H1 (cell line): ENCODE measurements around the gene NCR2. TPM values are rescaled to one million over a fixed set of nuclear protein-coding genes. Genes with fewer than 3 reads are reported as not detected.
A peak's percentile ranks its signal among the peaks of the same experiment; 100 is the strongest.

Experiments used
- CTCF ChIA-PET: fragments of 300-600 bp; sonication (Branson Sonifier 250); formaldehyde crosslinking; loops from one replicate; lab custom pipeline; 2021; ENCODE audit not compliant: partially characterized antibody; lab: Charles Lee
- POLR2A ChIA-PET: fragments of 300-600 bp; sonication (Branson Sonifier 250); formaldehyde crosslinking; loops from one replicate; lab custom pipeline; 2021; ENCODE audit warnings: inconsistent platforms; ENCODE audit not compliant: partially characterized antibody; lab: Charles Lee
- DNase-seq, 2 experiments: peaks; one replicate each; pipeline versions ENCODE4 v3.0.0 to v3.0.0-alpha.2; 2010 to 2022; ENCODE audit warnings: low spot score in 2 of 2, low read depth in 1 of 2, mixed read lengths in 1 of 2
- FAIRE-seq: peaks from 2 replicates; lab custom pipeline; 2011; peaks lifted over from hg19 to GRCh38; lab: Jason Lieb, UNC
- H2AFZ ChIP-seq: 2 replicates; pipeline ENCODE4 v1.8.1; 2012; ENCODE audit warnings: low read length, inconsistent platforms
- H2AK5ac ChIP-seq: 2 replicates; pipeline ENCODE4 v1.6.1; 2013; ENCODE audit warnings: low read depth, low read length
- H2BK120ac ChIP-seq: replicated peaks from 2 replicates; pipeline ENCODE3; 2013; ENCODE audit warnings: low read depth, low read length, inconsistent platforms
- H2BK12ac ChIP-seq: 2 replicates; pipeline ENCODE4 v1.6.1; 2013; ENCODE audit warnings: low read depth, low read length
- H2BK15ac ChIP-seq: 2 replicates; pipeline ENCODE4 v1.6.1; 2013; ENCODE audit warnings: low read length
- H2BK20ac ChIP-seq: 2 replicates; pipeline ENCODE4 v1.6.1; 2013; ENCODE audit warnings: low read length
- H2BK5ac ChIP-seq: 2 replicates; pipeline ENCODE4 v1.6.1; 2013; ENCODE audit warnings: low read depth, low read length
- H3K14ac ChIP-seq: 2 replicates; pipeline ENCODE4 v1.6.1; 2013; ENCODE audit warnings: inconsistent platforms; ENCODE audit not compliant: insufficient read length
- H3K18ac ChIP-seq: 2 replicates; pipeline ENCODE4 v1.6.1; 2013; ENCODE audit warnings: low read length; ENCODE audit errors: extremely low read depth
- H3K23ac ChIP-seq: 2 replicates; pipeline ENCODE4 v1.6.1; 2013; ENCODE audit warnings: inconsistent platforms; ENCODE audit not compliant: insufficient read length
- H3K23me2 ChIP-seq: 2 replicates; pipeline ENCODE4 v1.6.1; 2013; ENCODE audit warnings: low read depth, low read length
- H3K27ac ChIP-seq: 2 replicates; pipeline ENCODE4 v1.6.1; 2011; ENCODE audit warnings: low read depth, low read length, inconsistent platforms
- H3K27me3 ChIP-seq, 4 experiments: replicated peaks in 1 of 4; 1 replicate in 1 of 4; 2 replicates in 3 of 4; pipeline versions ENCODE4 v1.6.1 to v1.8.1; 2011 to 2013; ENCODE audit warnings: low read length in 3 of 4, mild to moderate bottlenecking in 3 of 4, inconsistent platforms in 2 of 4, mixed read lengths in 2 of 4, moderate library complexity in 1 of 4; ENCODE audit not compliant: control insufficient read depth in 3 of 4, insufficient read depth in 3 of 4; ENCODE audit errors: extremely low read depth in 1 of 4
- H3K36me3 ChIP-seq, 4 experiments: 2 replicates each; pipeline versions ENCODE4 v1.6.1 to v1.8.1; 2011 to 2013; ENCODE audit warnings: mild to moderate bottlenecking in 4 of 4, low read length in 3 of 4, moderate library complexity in 2 of 4, control low read depth in 1 of 4, inconsistent platforms in 1 of 4; ENCODE audit not compliant: insufficient read depth in 4 of 4, control insufficient read depth in 2 of 4
- H3K4ac ChIP-seq: replicated peaks from 2 replicates; pipeline ENCODE3; 2013; ENCODE audit warnings: low read length, low read depth, mixed read lengths, inconsistent platforms; ENCODE audit not compliant: insufficient read length
- H3K4me1 ChIP-seq, 4 experiments: replicated peaks in 1 of 4; 1 replicate in 1 of 4; 2 replicates in 3 of 4; pipeline versions ENCODE4 v1.6.1 to v1.8.1; 2011 to 2013; ENCODE audit warnings: low read length in 3 of 4, inconsistent platforms in 2 of 4, mixed read lengths in 1 of 4; ENCODE audit not compliant: insufficient read depth in 4 of 4, control insufficient read depth in 3 of 4
- H3K4me2 ChIP-seq, 2 experiments: 2 replicates each; pipeline versions ENCODE4 v1.6.1 to v1.8.1; 2011 to 2013; ENCODE audit warnings: low read depth in 2 of 2, low read length in 2 of 2, control low read depth in 1 of 2, inconsistent platforms in 1 of 2, mild to moderate bottlenecking in 1 of 2; ENCODE audit not compliant: insufficient read depth in 1 of 2
- H3K4me3 ChIP-seq, 4 experiments: fragments of 200-600, 300-600 bp in 1 of 4; sonication (generic), shearing (Covaris generic), sonication (Bioruptor Twin) in 1 of 4; 2 replicates each; pipeline versions ENCODE4 v1.5.1 to v1.8.1; 2011 to 2016; ENCODE audit warnings: low read length in 4 of 4, low read depth in 3 of 4, control low read depth in 2 of 4, inconsistent platforms in 2 of 4, mild to moderate bottlenecking in 2 of 4, mixed read lengths in 1 of 4, moderate library complexity in 1 of 4; ENCODE audit not compliant: insufficient read depth in 2 of 4; ENCODE audit errors: extremely low read depth in 1 of 4
- H3K56ac ChIP-seq: replicated peaks from 2 replicates; pipeline ENCODE3; 2013; ENCODE audit warnings: low read depth, mild to moderate bottlenecking, mixed read lengths, low read length, inconsistent platforms; ENCODE audit not compliant: insufficient read length
- H3K79me1 ChIP-seq: 2 replicates; pipeline ENCODE4 v1.6.1; 2013; ENCODE audit warnings: low read depth, low read length, control low read depth
- H3K79me2 ChIP-seq, 2 experiments: 2 replicates each; pipeline versions ENCODE4 v1.6.1 to v1.8.1; 2012 to 2013; ENCODE audit warnings: low read length in 2 of 2, mild to moderate bottlenecking in 2 of 2, inconsistent platforms in 1 of 2; ENCODE audit not compliant: insufficient read depth in 2 of 2, control insufficient read depth in 1 of 2
- H3K9ac ChIP-seq, 4 experiments: replicated peaks in 1 of 4; 1 replicate in 1 of 4; 2 replicates in 3 of 4; pipeline versions ENCODE4 v1.6.1 to v1.8.1; 2011 to 2013; ENCODE audit warnings: low read depth in 3 of 4, low read length in 3 of 4, control low read depth in 2 of 4, mild to moderate bottlenecking in 2 of 4, moderate library complexity in 2 of 4, inconsistent platforms in 1 of 4; ENCODE audit errors: extremely low read depth in 1 of 4
- H3K9me3 ChIP-seq, 2 experiments: 2 replicates each; pipeline versions ENCODE4 v1.6.1 to v1.8.1; 2012 to 2013; ENCODE audit warnings: mild to moderate bottlenecking in 2 of 2, moderate library complexity in 2 of 2, control low read depth in 1 of 2, inconsistent platforms in 1 of 2, low read depth in 1 of 2, low read length in 1 of 2, mixed read lengths in 1 of 2; ENCODE audit not compliant: insufficient read depth in 2 of 2
- H4K20me1 ChIP-seq, 2 experiments: replicated peaks in 1 of 2; 2 replicates each; pipeline versions ENCODE3 to v1.8.1; 2011 to 2013; ENCODE audit warnings: inconsistent platforms in 2 of 2, low read length in 2 of 2, mild to moderate bottlenecking in 1 of 2; ENCODE audit not compliant: insufficient read depth in 2 of 2, control insufficient read depth in 1 of 2
- H4K5ac ChIP-seq: 2 replicates; pipeline ENCODE4 v1.6.1; 2013; ENCODE audit warnings: low read length, low read depth, mixed read lengths, inconsistent platforms; ENCODE audit not compliant: insufficient read length
- H4K8ac ChIP-seq: 2 replicates; pipeline ENCODE4 v1.8.0; 2013; ENCODE audit warnings: mild to moderate bottlenecking, moderate library complexity, low read length, inconsistent platforms; ENCODE audit not compliant: insufficient read depth; ENCODE audit errors: extremely low read depth
- H4K91ac ChIP-seq: replicated peaks from 2 replicates; pipeline ENCODE3; 2013; ENCODE audit warnings: low read length, mixed read lengths, inconsistent platforms; ENCODE audit not compliant: insufficient read length
- BACH1 ChIP-seq: IDR thresholded peaks from 2 replicates; pipeline ENCODE4 v1.6.1; 2012; ENCODE audit warnings: low read length, improper control_type of control experiment
- BRCA1 ChIP-seq: IDR thresholded peaks from 2 replicates; pipeline ENCODE4 v1.6.1; 2012; ENCODE audit warnings: low read depth, low read length, improper control_type of control experiment
- CHD2 ChIP-seq: IDR thresholded peaks from 2 replicates; pipeline ENCODE4 v1.6.1; 2012; ENCODE audit warnings: low read length, improper control_type of control experiment
- HDAC2 ChIP-seq, 2 experiments: fragments of 300-600 bp in 1 of 2; sonication (generic) in 1 of 2; IDR thresholded peaks; 2 replicates each; pipeline ENCODE4 v1.6.1; 2011 to 2012; ENCODE audit warnings: low read depth in 2 of 2, low read length in 2 of 2, mild to moderate bottlenecking in 2 of 2, moderate library complexity in 2 of 2, borderline replicate concordance in 1 of 2, inconsistent platforms in 1 of 2
- JUN ChIP-seq: IDR thresholded peaks from 2 replicates; pipeline ENCODE4 v1.6.1; 2011; ENCODE audit warnings: low read depth, mild to moderate bottlenecking, improper control_type of control experiment, low read length
- JUND ChIP-seq: IDR thresholded peaks from 2 replicates; pipeline ENCODE4 v1.6.1; 2011; ENCODE audit warnings: mild to moderate bottlenecking, improper control_type of control experiment, low read length
- POLR2AphosphoS5 ChIP-seq: IDR thresholded peaks from 2 replicates; pipeline ENCODE4 v1.6.1; 2011; ENCODE audit warnings: low read depth, low read length
- RXRA ChIP-seq: IDR thresholded peaks from 2 replicates; pipeline ENCODE4 v1.6.1; 2011; ENCODE audit warnings: low read depth, mild to moderate bottlenecking, low read length, moderate library complexity; ENCODE audit not compliant: insufficient read depth
- TEAD4 ChIP-seq: IDR thresholded peaks from 2 replicates; pipeline ENCODE4 v1.6.1; 2012; ENCODE audit warnings: low read depth, low read length, inconsistent platforms, mixed read lengths
- USF2 ChIP-seq: IDR thresholded peaks from 2 replicates; pipeline ENCODE4 v1.6.1; 2011; ENCODE audit warnings: low read length, improper control_type of control experiment
- YY1 ChIP-seq: IDR thresholded peaks from 2 replicates; pipeline ENCODE4 v1.6.1; 2011; ENCODE audit warnings: low read depth, mild to moderate bottlenecking, low read length
- WGBS, 2 experiments: shearing (Covaris generic) in 1 of 2; methylation state at CpG; one replicate each; pipeline versions ENCODE4 v1.1.6 to v1.1.7; 2013 to 2015; ENCODE audit warnings: low lambda C conversion rate in 2 of 2, mixed read lengths in 2 of 2, inconsistent platforms in 1 of 2, low coverage in 1 of 2, missing lambda C conversion rate in 1 of 2; ENCODE audit not compliant: insufficient replicate concordance in 2 of 2, insufficient coverage in 1 of 2, insufficient read length in 1 of 2; ENCODE audit errors: extremely low coverage in 1 of 2, missing lambda C conversion rate in 1 of 2; 5-methylcytosine and 5-hydroxymethylcytosine counted together
- polyA plus RNA-seq, 7 experiments: library from polyadenylated mRNA; depleted of rRNA in 3 of 7; stranded (reverse) in 5 of 7; unstranded in 2 of 7; fragments of >200 nt in 5 of 7; fragments of 200-250 nt in 2 of 7; gene quantifications; 1 replicate in 5 of 7; 2 replicates in 1 of 7; 4 replicates in 1 of 7; pipeline versions ENCODE4 v1.2.1 to v1.2.3, GENCODE V29; 2011 to 2013; ENCODE audit warnings: missing spikeins in 2 of 7, mixed read lengths in 2 of 7
- total RNA-seq: library from RNA; stranded (reverse); fragmentation: NEBNext Ultra II Directional; extraction: Animal tissue kit (Norgen Biotek cat#: 25700); gene quantifications from 2 replicates; pipeline ENCODE4 v1.2.1, GENCODE V29; 2021

NCR2 gene
- total and polyA plus RNA-seq, 2 of the 8 experiments (the other 6 are each of a cell fraction or from before 2014, with no cell fraction given), result not detected

GRCh38 chr6:41332842-41333736 lies 2.3 kb upstream of the NCR2 start:
- 0 out of 7 replicates have a peak, but pooled peaks cover 0 to 2% (median 0%) of the 10 kb centered on the region in 4 experiments for H3K27me3 ChIP-seq
- no peak overlapping the region for H3K4me3 ChIP-seq
- H3K23me2 ChIP-seq, result no peaks in the 10 kb centered on the region
- H2BK5ac ChIP-seq, result no peak overlapping the region
- no peak overlapping the region for H3K23ac ChIP-seq
- no peak overlapping the region for H2BK120ac ChIP-seq
- no peak overlapping the region for H3K14ac ChIP-seq
- no peak overlapping the region for H4K8ac ChIP-seq
- CTCF ChIA-PET, result interaction anchor here (0.8 to 4.0 kb wide), 13 partner anchors 10 to 258 kb away, joined by 3 to 32 read pairs (median 4); partner anchors contain the start of gene TREML4
- 82% methylated on average over 4 of the region's 4 CpGs; no CpG with 5 or more reads in 1 of the 2 experiments for WGBS, 2 experiments
- no peak overlapping the region for H3K4me2 ChIP-seq
- FAIRE-seq (no peak), DNase-seq (no peak)
- H3K9ac ChIP-seq, result no peak overlapping the region; a peak in 1 of 7 replicates
- no peak overlapping the region for H2AK5ac ChIP-seq
- H3K36me3 ChIP-seq, result no peaks in the 10 kb centered on the region
- no peak overlapping the region for H3K18ac ChIP-seq
- H3K27ac ChIP-seq, result no peak overlapping the region
- H2BK20ac ChIP-seq, result no peak overlapping the region
- H3K79me2 ChIP-seq, result no peaks in the 10 kb centered on the region
- no peak overlapping the region for H2AFZ ChIP-seq
- H3K4me1 ChIP-seq, result peaks cover 0 to 5% (median 0%) of the 10 kb centered on the region in 4 experiments; a peak in 1 of 7 replicates
- H3K9me3 ChIP-seq, result no peaks in the 10 kb centered on the region
- no peak overlapping the region for H3K4ac ChIP-seq
- no peak overlapping the region for H4K5ac ChIP-seq
- H4K20me1 ChIP-seq, result no peaks in the 10 kb centered on the region
- no peak overlapping the region for H2BK15ac ChIP-seq
- POLR2A ChIA-PET, result interaction anchor here (1.3 kb wide), 1 partner anchor 10 kb away, joined by 4 read pairs; no protein-coding TSS in a partner anchor
- H3K79me1 ChIP-seq, result no peaks in the 10 kb centered on the region
- H3K56ac ChIP-seq, result no peak overlapping the region
- 0 out of 2 replicates have a peak overlapping the region, but pooled peaks have one; percentile 9 for H2BK12ac ChIP-seq
- no peak overlapping the region for H4K91ac ChIP-seq
- TF ChIP-seq TEAD4 (no peak), JUN (no peak), POLR2AphosphoS5 (no peak), BRCA1 (no peak), BACH1 (no peak), USF2 (no peak), JUND (no peak), CHD2 (no peak), RXRA (no peak), YY1 (no peak), HDAC2 (IDR thresholded peaks at IDR 0.05; ENCODE audit: borderline replicate concordance in 1 of 2, low read depth in 2 of 2, low read length in 2 of 2) (no peak)
